ENCODE measurements around the gene NDRG3.

NDRG3 gene

DNA sequence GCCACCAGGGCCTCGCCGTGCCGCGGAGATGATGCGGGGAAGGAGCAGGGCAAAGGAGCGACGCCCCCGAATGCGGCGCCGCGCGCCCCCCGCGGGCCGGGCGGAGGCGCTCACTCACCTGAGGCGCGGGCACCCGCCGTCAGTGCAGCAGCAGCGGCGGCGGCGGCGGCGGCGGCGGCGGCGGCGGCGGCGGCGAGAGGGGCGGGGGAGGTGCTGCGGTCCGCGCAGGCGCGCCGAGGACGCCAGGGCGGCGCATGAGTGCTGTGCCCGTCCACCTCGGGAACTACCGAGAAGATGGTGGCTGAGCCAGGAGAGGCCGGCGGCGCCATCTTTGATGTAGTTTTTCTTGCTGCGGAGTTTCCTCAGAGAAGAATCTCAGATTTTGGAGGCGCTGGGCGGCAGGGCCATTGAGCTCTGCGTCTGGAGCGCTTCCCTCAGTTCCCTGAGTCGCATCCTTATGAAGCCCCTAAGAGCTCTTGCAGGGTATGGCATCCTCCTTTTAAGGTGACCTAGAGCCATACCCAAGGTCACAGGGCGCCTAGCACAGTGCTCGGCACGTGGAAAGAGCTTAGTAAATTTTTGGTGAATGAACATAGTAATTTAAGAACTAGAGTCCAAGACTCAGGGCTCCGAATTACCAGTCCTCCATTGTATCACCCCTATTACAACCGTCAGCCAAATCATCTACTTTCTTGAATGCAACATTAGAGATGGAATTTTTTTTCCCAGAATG, at the start of gene NDRG3:
TSS of gene NDRG3 (minus strand) at position 164 of the 733 bp plus-strand sequence. CDS start 24,355 bp downstream, outside the sequence.
- peak; percentile 98 for DNase-seq

DNA sequence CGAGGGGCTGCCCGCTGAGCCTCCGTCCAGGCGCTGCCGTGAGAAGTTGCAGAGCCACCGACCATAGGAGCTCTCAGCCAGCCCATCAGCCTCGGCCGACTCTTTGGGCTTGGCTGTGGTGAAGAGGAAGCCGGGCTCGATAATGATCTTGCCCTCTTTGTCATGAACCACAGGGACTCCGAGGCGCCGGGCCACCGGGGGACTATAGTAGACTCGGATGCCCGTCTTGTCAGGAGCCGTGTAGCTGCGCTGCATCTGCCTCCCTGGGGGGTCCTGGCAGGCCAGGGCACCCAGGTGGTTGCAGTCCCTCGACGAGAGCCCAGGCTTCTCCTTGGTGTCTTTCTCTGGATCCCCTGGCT, 48.2 kb upstream of the NDRG3 start:
- no peak for DNase-seq

DNA sequence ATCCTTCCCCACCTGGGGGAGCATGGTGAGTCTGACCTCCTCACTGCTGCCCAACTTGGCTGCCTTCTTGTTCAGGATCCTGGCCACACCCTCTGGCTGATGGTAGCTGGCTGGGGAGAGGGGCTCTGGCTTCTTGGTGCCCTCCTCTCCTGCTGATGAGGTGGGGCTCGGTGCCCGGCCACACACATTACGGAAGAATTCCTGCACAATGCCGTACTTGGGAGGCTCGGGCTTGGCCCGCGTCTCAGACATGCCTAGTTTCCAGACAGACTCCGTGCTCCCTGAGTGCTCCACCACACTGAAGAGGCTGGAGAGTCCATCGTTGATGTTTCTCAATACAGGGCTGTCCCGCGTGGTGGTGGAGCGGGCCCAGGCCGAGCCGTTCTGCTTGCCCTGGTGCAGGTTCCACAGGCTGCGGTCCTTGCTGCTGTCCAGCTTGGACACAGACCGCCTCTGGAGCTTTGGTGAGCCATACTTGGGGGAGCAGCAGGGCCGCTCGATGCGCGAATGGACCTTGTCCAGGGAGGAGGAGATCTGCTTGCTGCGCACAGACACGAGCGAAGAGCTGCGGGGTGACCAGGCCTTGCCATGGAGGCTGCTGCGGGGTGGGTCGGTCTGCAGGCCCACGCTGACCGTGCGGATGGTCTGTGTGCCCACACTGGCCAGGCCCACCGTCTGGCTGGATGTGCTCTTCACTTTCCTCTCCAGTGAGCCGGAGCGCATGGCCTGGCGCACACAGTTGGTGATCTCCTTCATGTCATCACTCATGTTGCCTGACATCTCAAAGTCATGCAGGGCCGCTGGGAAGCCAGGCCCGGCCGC, 47.6 kb upstream of the NDRG3 start:
- DNase-seq: no peak

DNA sequence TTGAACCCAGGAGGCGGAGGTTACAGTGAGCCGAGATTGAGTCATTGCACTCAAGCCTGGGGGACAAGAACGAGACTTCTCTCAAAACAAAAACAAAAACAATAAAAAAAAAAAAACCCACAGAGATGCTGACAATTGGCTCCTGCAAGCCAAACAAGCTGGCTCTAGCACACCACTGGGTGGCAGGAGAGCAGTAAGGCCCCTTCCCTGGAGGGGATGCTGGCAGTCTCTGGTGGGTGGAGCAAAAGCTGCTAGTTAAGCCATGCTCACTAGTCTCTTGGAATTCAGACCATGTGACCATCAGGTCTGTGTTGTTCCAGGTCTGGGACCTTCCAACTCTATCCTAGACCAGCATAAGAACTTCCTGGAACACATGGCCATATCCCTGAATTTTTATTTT, 46.5 kb upstream of the NDRG3 start:
- DNase-seq: peak; percentile 82

DNA sequence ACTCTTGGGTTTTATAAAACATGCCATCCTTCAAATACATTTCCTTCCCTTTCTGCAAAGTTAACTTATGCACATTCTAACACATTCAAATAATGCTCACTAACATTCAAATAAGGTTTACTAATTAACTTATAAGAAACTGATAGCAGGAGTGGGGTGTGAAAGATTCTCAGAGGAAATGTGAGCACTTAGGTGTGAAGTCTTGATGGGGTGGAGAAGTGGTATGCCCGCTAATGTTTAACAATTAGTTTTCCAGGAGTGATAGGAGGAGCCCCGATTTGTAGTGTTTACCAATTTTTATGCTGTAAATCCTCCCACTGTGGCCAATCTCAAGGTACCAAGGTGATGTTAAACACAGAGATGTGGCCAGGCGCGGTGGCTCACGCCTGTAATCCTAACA, 46.0 kb upstream of the NDRG3 start:
- no peak for DNase-seq

DNA sequence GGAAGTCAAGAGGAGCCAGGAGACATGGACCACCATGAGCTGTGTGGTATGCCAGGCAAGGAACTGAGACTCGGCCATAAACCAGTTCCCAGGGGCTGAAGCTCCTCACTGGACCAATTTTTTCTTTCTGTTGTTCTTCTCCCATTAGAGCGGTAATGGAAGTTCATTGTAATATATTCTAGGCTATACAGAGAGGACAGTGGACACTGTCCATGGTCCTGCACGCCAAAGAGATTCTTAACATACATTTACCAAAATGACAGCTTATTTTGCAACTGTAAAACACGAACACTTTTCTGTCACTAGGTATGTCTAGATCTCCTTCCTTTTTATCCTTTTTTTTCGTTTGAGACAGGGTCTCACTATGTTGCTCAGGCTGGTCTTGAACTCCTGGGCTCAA, 40.8 kb upstream of the NDRG3 start:
- no peak for DNase-seq

DNA sequence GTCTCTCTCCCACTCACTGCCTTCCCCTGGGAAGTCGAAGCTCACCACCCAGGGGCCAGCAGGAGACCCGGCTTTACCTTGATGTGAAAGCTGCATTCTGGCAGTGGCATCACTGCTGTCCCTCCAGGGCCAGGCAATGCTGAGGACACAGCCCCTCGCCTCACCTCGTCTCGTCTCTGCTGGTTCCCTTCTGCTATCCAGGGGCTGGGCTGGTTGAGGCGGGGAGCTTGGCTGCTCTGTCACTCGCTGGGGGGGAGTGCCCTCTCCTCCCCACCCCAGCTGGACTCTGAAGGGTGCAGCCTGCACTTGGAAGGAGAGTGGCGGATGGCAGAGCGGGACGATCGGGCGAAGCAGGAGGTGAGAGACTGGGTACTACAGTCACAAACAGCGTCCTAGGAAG, 40.4 kb upstream of the NDRG3 start:
- DNase-seq: no peak

DNA sequence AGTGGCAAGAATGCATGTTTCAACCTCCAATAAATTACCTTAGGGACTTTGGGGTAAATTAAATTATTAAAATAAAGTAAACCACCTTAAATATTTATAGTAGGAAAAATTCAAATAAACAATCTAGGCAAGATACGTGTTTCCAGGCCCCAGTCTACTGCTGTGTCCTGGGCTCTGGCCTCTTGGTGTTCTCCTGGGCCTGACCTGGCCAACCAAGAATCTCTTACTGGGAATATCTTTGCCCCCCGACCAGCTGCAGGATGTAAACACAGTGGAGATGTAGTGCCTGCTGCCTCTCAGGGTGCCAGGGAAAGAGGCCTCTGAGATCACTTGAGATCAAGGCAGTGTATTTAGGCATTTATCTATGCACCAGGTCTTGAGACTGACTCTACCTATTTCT, 39.4 kb upstream of the NDRG3 start:
- DNase-seq: no peak

DNA sequence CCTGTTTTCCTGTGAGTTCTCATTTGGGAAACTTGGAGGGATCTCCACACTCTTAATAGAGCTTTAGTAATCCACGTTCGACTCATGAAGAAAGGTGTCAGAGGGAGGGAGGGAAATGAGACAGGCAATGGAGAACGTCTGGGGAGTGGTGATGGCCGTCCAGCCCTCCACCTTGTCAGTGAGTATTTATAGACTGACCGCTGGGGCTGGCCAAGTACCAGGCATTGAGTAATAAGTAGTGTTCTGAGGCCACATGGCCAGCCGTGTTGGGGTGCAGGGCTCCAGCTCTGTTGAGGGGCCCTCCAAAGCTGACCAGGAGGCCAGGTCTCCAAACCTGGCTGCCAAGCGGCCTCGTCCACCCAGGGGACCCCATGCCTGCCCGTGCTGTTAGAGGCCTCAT, 39.0 kb upstream of the NDRG3 start:
- DNase-seq: no peak

DNA sequence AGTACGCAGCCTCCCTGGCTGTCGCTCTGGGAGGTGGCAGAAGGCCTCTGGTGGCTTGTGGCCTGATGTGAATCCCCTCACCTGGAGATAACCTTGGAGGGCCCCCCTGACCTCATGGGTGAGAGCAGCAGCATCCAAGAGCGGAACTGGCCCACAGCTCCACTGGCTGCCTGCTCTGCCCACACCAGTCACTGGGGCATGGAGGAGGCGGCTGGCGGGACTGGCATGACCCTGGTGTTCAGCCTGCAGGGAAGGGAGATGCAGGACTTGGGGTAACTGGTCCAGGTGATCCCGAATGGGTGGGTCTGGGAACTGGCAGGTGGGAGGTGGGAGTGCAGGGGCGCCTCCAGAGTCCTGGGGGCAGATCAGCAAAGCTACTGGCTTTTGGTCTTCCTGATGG, 38.2 kb upstream of the NDRG3 start:
- no peak for DNase-seq

DNA sequence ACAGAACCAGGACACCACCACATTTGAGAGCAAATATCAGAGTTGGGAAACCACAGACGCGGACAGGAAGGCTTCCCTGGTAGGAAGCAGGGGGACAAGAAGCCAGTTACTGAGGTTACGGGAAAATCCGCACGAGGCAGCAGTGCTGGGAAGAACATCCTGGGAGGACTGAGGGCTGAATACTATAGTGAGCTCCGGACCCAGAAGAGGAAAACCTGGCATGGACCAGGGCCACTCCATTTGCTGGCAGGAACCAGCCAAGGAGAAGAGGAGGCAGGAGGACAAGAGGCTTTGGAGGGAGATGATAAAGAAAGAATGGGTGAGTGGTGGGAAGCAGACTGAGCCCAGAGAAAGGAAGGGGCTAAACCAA, 33.8 kb upstream of the NDRG3 start:
- no peak for DNase-seq

DNA sequence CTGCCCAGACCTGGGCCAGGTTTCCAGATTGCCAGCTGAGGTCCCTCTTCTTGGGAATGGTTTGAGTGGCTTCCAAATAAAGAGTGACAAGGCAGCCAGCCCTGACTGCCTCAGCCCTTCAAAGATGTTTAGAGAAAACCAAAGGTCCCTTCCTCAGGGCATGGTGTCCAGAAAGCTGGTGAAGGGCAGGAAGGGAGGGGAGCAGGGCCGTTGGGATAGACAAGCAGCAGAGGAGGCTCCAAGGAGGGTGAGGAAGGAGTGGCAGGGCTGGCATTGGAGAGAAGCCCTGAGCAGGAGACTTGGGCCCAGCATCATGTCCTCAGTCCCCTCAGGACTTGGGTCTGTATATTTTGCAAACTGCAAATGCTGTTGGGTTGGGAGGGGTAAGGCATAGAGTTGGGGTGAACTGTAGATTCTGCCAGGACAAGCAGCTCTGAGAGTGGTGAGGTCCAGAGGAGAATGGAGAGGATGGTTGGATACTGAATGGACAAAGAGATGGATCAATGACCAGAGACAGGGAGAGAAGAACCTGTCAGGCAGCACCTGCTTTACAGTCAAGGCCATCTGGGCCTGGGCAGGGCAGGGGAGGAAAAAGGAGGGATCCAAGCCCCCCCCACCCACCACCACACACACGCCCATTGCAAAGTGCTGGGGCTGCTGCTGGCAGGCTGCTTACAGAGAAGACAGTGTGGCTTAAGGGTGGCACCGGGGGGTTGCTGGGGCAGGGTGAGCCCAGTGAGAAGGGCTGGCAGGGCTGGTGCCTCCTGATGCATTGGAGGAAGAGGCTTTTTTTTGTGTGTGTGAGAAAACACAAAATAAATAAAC, 33.2 kb upstream of the NDRG3 start:
- DNase-seq: no peak

DNA sequence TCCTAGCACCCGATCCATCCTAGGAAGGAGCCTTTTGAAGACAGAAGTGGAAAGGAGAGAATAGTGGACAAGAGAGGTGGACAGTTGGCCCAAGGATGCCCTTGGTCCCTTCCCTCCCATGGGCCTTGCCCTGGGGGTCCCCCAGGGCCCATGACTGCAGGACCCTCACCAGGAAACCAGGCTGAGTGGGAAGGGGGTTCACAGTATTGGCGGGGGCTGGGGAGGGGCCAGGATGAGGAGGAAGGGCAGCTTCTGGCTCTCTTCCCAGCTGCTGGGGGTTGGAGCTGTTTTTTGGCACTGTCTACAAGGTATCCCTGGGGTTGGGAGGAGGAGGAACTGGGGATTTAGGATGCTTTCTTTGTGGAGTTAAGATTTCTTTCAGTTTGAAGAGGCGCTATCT, 31.7 kb upstream of the NDRG3 start:
- no peak for DNase-seq

DNA sequence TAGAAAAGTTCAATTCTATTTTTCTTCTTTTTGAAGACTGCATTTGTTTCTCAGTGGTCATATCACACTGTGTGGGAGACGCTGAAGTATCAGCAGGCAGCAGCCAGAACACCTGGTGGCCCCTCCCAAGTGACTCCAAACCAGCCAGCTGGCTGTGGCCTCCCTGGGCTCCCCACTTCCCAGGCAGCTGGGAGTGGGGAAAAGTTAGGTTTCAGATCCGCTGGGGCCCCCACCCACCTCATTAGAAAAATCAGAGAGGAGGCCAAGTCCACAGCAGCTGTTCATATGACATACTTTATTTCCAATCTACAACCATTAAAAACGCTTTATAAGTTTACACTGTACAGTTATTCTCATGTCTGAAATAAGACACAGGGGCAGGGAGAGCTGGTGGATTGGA, 31.3 kb upstream of the NDRG3 start:
- no peak for DNase-seq

DNA sequence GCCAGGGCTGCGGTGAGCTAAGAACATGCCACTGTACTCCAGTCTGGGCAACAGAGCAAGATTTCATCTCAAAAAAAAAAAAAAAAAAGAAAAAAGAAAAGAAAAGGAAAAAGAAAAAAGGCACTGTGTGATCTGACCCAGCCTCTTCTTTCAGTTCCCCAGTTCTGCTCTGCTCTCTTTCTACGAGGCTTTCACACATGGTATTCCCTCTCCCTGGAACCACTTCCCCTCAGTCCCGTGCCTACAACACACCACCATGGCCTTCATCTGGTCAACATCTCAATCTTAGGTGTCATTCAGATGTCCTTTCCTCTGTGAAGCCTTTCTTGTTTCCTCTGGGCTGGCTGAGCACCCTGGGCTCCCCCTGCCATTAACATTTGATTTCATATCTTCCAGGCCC, 29.9 kb upstream of the NDRG3 start:
- DNase-seq: no peak

DNA sequence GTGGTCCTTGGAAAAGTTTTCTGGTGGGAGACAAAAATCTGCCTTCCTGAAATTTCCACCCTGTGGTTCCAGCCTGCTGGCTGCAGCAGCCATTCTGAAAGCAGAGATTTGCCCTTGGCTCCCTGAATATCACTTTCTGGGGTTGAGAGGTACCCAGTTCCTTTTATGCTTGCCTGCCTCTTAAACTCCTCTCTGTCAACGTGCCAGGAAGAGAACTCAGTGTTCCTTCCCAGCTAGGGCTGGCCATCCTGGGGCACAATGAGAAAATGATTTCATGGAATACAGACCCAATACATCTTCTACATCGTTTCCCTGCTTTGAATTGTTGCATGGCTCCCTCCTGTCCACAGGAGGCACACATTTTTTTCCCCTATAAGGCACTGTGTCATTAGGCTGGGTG, 29.3 kb upstream of the NDRG3 start:
- no peak for DNase-seq

DNA sequence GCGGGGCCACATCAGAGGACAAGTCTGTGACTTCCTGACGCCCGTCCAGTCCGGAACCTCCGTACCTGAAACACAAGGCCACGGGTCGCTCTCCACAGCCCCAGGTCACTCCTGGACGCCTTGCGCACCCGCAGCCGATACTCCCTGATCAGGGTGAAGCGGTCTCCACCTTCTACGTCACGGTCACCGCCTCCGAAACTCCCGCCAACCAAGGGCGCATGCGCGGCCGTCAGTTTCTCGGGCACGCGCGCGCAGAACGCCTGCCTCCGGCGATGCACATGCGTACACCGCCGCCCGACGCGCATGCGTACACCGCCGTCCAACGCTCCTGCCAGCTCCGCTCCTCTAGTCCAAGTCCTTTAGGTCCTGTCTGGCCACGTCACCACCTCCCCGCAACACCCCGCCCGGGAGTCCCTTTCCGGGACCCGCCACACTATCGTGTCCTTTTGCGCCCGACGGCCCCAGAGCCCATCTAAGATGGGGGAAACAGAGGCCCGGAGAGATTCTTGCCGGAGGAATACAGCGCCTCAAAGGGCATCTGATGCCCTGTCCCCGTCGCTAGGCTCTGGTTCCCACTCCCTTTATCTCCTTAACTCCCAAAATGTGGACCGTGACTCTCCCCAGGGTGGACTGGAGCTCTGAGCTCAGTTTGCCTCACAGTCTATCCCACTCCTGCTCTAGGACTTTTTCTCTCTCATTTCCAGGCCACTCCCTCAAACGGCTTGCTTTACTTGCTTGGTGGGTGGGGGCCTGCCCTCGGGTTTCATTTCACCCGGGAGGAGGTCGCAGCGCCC, 27.9 kb upstream of the NDRG3 start, which contains the start of gene DSN1:
TSS of gene DSN1 (minus strand) at position 167 of the 794 bp plus-strand sequence. CDS start 2,305 bp downstream, outside the sequence.
- DNase-seq: peak; percentile 99

DNA sequence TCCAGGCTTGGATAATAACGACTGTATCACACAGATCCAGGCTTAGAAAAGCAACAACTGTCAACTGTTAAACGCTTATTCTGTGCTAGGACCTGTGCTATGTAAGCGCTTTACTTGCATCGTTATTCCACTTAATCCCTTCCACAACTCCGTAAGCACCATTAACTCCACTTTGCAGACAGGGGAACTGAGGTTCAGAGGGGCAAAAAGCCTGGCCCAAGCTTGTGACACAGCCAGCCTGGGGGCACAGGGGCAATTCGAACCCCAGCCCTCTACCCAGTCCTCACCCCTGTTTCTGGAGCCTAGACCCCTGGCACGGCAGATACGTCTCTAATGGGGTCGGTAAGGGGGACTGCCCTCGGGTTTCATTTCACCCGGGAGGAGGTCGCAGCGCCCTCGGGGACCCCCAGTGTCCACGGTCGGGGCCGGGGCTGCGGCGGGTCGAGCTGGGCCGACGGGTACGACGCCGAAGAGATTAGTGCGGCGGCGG, 27.3 kb upstream of the NDRG3 start:
- DNase-seq: peak; percentile 68

DNA sequence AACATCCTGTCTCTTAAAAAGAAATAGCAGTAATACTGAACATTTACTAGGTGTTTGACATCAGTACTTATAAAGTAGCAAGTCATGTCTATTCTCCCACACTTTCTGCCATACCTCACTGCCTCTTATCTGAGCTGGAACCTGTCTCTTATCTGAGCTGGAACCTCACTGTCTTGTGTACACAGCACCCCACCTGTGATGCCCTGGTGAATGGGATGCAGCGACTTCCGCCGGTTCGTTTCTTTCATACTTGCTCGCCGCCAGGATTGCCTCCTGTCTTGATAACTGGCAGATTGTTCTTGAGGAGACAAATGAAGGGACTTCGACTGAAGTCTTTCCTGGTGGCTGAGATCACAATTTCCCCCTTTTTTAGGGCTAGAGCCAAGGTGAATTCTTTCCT, 24.8 kb upstream of the NDRG3 start:
- no peak for DNase-seq

DNA sequence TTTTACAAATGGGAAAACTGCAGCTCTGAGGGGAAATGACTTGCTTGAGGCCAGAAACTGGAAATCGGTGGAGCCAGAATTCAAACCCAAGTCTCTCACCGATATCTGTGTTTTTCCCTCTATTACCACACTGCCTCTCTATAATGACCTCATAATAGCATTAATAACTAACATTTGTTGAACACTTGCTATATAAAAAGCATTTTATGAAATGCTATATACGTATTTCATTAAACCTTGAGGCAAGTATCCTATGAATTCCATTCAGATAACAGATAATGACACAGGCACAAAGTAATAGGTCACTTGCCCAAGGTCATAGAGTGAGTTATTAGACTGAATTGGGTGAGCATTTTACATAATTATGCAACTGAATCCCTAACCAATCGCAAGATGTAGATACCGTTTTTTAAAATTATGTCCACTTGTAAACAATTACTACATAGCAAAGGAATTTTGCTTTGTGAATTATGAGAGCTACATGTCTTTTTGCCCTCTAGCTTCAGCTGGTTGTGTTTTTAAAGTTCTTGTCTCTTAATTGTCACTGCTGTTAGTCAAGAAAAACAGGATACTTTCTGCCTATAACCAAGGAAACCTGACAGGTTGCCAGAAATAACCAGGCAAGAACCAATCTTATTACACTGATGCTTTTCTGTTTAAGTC, 23.0 kb upstream of the NDRG3 start:
- no peak for DNase-seq

DNA sequence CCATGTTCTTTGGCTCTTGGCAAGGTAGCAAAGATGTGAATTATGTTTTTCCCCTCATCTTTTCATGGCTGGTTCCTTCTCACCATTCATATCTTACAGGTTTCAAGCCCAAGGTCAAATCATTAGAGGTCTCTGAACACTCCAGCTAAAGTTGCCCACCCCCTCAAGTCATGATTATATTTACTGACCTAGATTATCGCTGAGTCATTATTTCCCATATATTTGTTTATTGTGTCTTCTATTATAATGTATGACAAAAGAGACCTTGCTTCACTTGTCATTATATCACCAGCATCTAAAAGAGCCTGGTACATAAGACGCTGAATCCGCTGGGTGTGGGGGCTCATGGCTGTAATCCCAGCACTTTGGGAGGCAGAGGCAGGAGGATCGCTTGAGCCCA, 15.2 kb upstream of the NDRG3 start:
- DNase-seq: no peak

DNA sequence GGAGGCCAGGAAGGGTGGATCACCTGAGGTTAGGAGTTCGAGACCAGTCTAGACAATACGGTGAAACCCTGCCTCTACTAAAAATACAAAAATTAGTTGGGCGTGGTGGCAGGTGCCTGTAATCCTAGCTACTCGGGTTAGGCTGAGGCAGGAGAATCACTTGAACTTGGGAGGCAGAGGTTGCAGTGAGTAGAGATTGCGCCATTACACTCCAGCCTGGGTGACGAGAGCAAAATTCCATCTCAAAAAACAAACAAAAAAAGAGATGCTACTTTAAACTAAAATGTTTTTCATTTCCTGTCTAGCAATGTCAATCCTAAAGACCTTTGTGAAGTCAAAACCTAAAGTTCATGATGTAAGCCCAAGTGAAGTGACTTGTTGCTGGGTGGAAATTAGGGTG, 14.8 kb upstream of the NDRG3 start:
- DNase-seq: no peak
